Pancreas (tissue), 10 donors: ENCODE results near the gene MRRF. TPM values are rescaled to one million over a fixed set of nuclear protein-coding genes. Genes with fewer than 3 reads are reported as not detected.

Experiments
- ATAC-seq, 4 donors: fragments of 200-7000 bp; cut with Tn5 transposase; one replicate each; pipeline versions ENCODE4 v1.8.0 to v1.9.1; 2020; ENCODE audit warnings: mild to moderate bottlenecking in 4 of 4, moderate library complexity in 4 of 4
- DNase-seq, 6 donors: peaks; one replicate each; pipeline ENCODE4 v3.0.0-alpha.2; 2020
- FAIRE-seq: peaks from 2 replicates; lab custom pipeline; 2012; peaks lifted over from hg19 to GRCh38; lab: Jason Lieb, UNC
- H3K27ac ChIP-seq, 4 donors: fragments of 200-600 bp; sonication (generic); 1 replicate in 3 of 4; 2 replicates in 1 of 4; pipeline versions ENCODE4 v1.5.0 to v1.8.0; 2020
- H3K27me3 ChIP-seq, 4 donors: fragments of 200-600 bp; one replicate each; pipeline ENCODE4 v1.8.0; 2021
- H3K36me3 ChIP-seq, 3 donors: fragments of 200-600 bp; sonication (generic) in 1 of 3; one replicate each; pipeline versions ENCODE4 v1.5.0 to v1.8.0; 2020 to 2021
- H3K4me1 ChIP-seq, 3 donors: fragments of 200-600 bp; one replicate each; pipeline ENCODE4 v1.8.0; 2021
- H3K4me3 ChIP-seq, 4 donors: fragments of 200-600 bp; sonication (generic) in 2 of 4; one replicate each; pipeline versions ENCODE4 v1.5.0 to v1.8.0; 2020 to 2021
- H3K9me3 ChIP-seq, 4 donors: fragments of 200-600 bp; one replicate each; pipeline ENCODE4 v1.8.0; 2021
- CTCF ChIP-seq, 4 donors: fragments of 200-600 bp; sonication (generic) in 3 of 4; IDR thresholded peaks; one replicate each; pipeline versions ENCODE4 v1.5.0 to v1.8.0; 2021; ENCODE audit warnings: antibody characterized with exemption in 4 of 4
- WGBS, 2 donors: extraction: QIAGEN DNeasy Blood & Tissue Kit; methylation state at CpG; one replicate each; pipeline ENCODE4 v1.1.7; 2013; 5-methylcytosine and 5-hydroxymethylcytosine counted together
- intact Hi-C, 3 donors: fragments of 100-400 bp; cut with DNase I; formaldehyde crosslinking; loops; one replicate each; pipeline versions ENCODE4 v1.11.1 to v1.14.2; 2022
- polyA plus RNA-seq, 2 donors: library from polyadenylated mRNA; stranded (reverse); fragments of 200-250 nt; gene quantifications; one replicate each; pipeline ENCODE4 v1.2.3, GENCODE V29; 2013
- total RNA-seq, 6 donors: library from RNA; stranded (reverse); fragmentation: NEBNext Ultra II Directional in 4 of 6; extraction: Animal tissue kit (Norgen Biotek cat#: 25700) in 4 of 6; gene quantifications; one replicate each; pipeline versions ENCODE4 v1.2.1 to v1.2.4, GENCODE V29; 2021 to 2023
- donor health status: healthy with polysubstance abuse.
- donor health status: DM: no; HTN: no; CAD: no; lungs with moderate emphysema.
- donor health status: DM: no; HTN: no; CAD: no.
- donor health status: control.
- donor health status: control.
- donor health status: Bipolar disorder and iron deficiency.
- donor health status: DM: yes; HTN: yes; CAD: no.
- donor health status: DM: no; HTN: no; CAD: no.
- donor health status: DM: no; HTN: no; CAD: no.
- donor health status: DM: yes; HTN: yes; CAD: no.

MRRF gene
- total and polyA plus RNA-seq, 8 donors: 13.0 to 27.8 (median 17.5) TPM

DNA sequence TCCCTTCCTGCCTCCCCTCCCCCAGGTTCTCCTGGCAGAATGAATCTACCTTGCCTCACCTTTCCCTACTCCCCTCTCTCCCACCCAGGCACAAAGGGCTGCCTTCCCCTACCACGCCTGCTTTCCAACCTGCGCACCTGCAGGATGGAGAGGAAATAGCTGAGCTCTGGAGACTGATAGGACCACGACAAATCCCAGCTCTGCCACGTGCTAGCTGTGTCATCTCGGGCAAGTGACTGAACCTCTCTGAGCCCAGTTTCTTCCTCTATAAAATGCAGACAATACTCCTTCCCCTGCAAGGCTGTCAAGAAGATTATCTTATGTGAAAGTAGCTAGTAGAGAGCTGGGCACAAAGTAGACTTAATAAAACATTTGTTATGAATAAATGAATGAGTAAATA is 74.9 kb downstream of the MRRF start:
- H3K9me3 ChIP-seq: no peaks in the 10 kb centered on the region
- no peaks in the 10 kb centered on the region for H3K27me3 ChIP-seq
- H3K27ac ChIP-seq: no peak overlapping the region
- H3K4me3 ChIP-seq: no peak overlapping the region
- H3K4me1 ChIP-seq: no peaks in the 10 kb centered on the region
- ATAC-seq (no peak), FAIRE-seq (no peak), DNase-seq (no peak)
- no peak for TF ChIP-seq CTCF (IDR thresholded peaks at IDR 0.05)
- intact Hi-C loops: no loop called here
- WGBS, 2 donors: 44 to 47% methylated on average over 5 of the region's 5 CpGs
- H3K36me3 ChIP-seq: no peaks in the 10 kb centered on the region

DNA sequence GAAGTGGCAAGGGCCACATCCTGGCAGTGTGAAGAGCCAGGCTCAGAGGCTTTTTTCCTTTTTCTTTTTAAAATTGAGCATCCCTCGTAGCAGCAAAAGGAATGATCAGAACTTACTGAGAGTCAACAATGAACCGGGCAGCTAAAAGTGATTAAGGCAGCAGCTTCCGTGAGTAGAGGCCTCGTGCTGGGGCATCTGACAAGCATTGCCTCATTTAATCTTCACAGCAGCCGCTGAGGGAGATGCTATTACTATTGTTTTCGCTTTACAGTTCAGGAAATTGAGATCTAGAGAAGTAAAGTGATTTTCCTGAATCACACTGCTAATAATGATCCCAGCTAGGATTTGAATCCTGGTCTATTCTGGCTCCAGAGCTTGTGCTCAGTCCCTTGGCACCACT is 75.5 kb downstream of the MRRF start:
- Histone ChIP-seq H3K36me3 (no peaks in the 10 kb centered on the region), H3K9me3 (no peaks in the 10 kb centered on the region), H3K27ac (no peak overlapping the region), H3K4me3 (no peak overlapping the region), H3K27me3 (no peaks in the 10 kb centered on the region), H3K4me1 (no peaks in the 10 kb centered on the region)
- no peak for TF ChIP-seq CTCF (IDR thresholded peaks at IDR 0.05)
- whole genome bisulfite sequencing, 2 donors: 58 to 61% methylated on average over 6 of the region's 6 CpGs
- intact Hi-C loops: no loop called here
- no peak for DNase-seq
- no peak for ATAC-seq
- no peak for FAIRE-seq

DNA sequence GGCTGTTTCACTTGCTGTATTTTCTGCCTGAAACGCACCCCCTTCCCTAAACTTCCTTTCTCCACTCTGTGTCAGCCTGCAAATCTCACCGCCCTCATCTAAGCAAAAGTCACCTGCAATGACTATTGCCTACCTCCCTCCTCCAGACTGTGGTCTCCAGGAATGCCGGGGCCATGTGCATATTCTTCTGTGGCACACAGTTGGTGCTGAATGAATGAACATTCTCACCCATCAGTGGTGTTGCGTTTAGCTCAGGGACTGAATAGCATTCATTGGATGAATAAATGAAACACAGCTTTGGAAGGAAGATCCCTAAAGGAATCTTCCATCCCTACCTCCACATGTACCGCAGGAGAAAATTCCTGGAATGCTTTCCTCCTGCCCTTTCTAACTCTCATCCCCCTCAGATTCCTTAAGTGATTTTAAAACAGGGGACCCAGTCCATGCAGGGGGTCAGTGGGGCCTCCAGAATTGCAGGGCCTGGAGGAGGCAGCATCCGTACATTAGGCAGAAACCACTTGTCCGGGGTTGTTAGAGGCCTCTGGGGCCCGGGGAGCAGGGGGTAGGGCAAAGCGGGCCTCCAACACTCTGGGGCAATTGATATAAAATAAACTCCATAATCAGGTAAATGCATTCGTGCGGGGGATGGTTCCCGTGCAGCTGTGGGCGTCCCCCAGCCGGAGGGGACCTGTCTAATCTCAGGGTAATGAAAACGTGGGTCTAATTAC is 77.8 kb downstream of the MRRF start:
- no peaks in the 10 kb centered on the region for H3K9me3 ChIP-seq
- H3K36me3 ChIP-seq: no peaks in the 10 kb centered on the region
- H3K4me3 ChIP-seq: no peak overlapping the region
- DNase-seq (no peak), ATAC-seq (no peak), FAIRE-seq (no peak)
- no peak for TF ChIP-seq CTCF (IDR thresholded peaks at IDR 0.05)
- H3K27ac ChIP-seq: no peak overlapping the region
- 74 to 79% methylated on average over 15 of the region's 15 CpGs for WGBS, 2 donors
- no peaks in the 10 kb centered on the region for H3K27me3 ChIP-seq
- no peaks in the 10 kb centered on the region for H3K4me1 ChIP-seq
- intact Hi-C loops: no loop called here

DNA sequence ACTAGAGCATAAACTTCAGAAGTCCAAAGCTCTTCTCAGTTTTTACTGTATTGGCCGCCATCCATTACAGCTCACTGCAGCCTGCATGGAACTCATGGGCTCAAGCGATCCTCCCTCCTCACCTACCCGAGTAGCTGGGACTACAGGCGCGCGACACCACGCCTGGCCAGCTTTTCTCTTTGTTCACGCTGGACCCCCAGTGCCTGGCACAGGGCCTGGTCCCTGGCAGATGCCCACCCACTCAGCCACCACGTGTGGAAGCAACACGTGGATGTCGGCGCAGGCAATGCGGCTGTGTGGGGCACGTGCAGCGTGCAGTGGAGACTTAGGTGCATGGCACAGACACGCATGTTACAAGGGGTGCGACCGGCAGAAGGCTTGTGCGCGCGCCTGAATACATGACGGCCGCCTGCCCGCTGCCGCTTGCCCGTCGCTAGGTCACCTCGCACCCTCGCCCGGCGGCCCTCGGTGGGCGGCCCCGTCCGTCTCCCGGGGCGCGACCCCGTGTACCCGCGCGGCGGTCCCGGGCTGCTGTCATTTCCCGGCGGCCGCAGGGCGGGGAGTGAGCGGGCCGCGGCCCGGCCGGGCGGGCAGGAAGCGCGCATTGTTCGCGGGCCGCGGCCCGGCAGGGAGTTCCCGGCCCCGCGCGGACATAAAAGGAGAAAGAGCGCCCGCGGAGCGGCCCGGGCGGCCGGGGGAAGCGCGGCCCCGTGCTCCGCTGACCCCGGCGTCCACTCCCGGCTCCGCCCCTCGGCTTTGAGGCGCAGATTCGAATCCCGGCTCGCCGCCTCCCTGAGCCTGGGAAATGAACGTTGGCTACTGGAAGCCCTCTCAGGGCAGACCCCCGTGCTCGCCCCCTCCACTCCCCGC is 82.0 kb downstream of the MRRF start:
- WGBS, 2 donors: 6 to 7% methylated on average over 67 to 90 of the region's 90 CpGs
- DNase-seq: peak; percentile 10 to 76 (median 33)

More for the DNA sequence above, 82.0 kb downstream of the MRRF start:
- no peak for TF ChIP-seq CTCF (IDR thresholded peaks at IDR 0.05)
- H3K27me3 ChIP-seq: no peaks in the 10 kb centered on the region
- H3K4me3 ChIP-seq: peak overlapping the region; percentile 24 to 63 (median 36)
- ATAC-seq: peak; percentile 55 to 73 (median 66)
- FAIRE-seq: no peak
- H3K36me3 ChIP-seq: no peaks in the 10 kb centered on the region
- H3K27ac ChIP-seq: no peak overlapping the region
- intact Hi-C loops: loop anchor here in 1 of 3 donors (5.0 kb wide), 1 partner anchor 219 kb away; no protein-coding TSS in a partner anchor
- H3K4me1 ChIP-seq: no peaks in the 10 kb centered on the region
- no peaks in the 10 kb centered on the region for H3K9me3 ChIP-seq
